Keratinocyte (primary cell): ENCODE data around the gene EME1.

Source experiments
- CTCF ChIP-seq, 3 experiments: IDR thresholded peaks in 1 of 3; conservative IDR thresholded peaks in 1 of 3; optimal IDR thresholded peaks in 1 of 3; 2 replicates in 2 of 3; 3 replicates in 1 of 3; pipeline versions ENCODE3 to v1.5.1; 2011; ENCODE audit warnings: low read length in 3 of 3, mild to moderate bottlenecking in 3 of 3, moderate library complexity in 2 of 3, control low read depth in 1 of 3, inconsistent platforms in 1 of 3; ENCODE audit not compliant: insufficient read depth in 2 of 3; ENCODE audit errors: extremely low read depth in 1 of 3
- EZH2 ChIP-seq: IDR thresholded peaks from one replicate; pipeline ENCODE4 v1.6.1; 2012; ENCODE audit warnings: inconsistent platforms, mild to moderate bottlenecking, low read length, moderate library complexity

GRCh38 chr17:50325906-50326305 lies 47.1 kb upstream of the EME1 start:
- TF ChIP-seq EZH2 (no peak), CTCF (optimal IDR thresholded peaks at IDR 0.05 in 1 of 3, IDR thresholded peaks at IDR 0.05 in 1 of 3, conservative IDR thresholded peaks at IDR 0.05 in 1 of 3; ENCODE audit: extremely low read depth in 1 of 3, insufficient read depth in 2 of 3, low read length in 3 of 3) (no peak)
